Osteocyte (in vitro differentiated cells): ENCODE data around the gene RPEL1. TPM values are rescaled to one million over a fixed set of nuclear protein-coding genes. Genes with fewer than 3 reads are reported as not detected.
"Not testable (repeated sequence)": the region's sequence is repeated elsewhere in the genome, so short reads cannot be mapped to it uniquely, and the experiment has no call there.

Experiments used
- DNase-seq: peaks from one replicate; pipeline ENCODE4 v3.0.0; 2021; ENCODE audit warnings: mixed read lengths; ENCODE audit not compliant: unreplicated experiment; ENCODE audit errors: extremely low spot score
- H3K27ac Mint-ChIP-seq: one replicate; pipeline ENCODE4 v1.8.0; 2021; ENCODE audit warnings: mild to moderate bottlenecking, mixed read lengths; ENCODE audit not compliant: unreplicated experiment
- H3K27me3 Mint-ChIP-seq: one replicate; pipeline ENCODE4 v1.8.0; 2021; ENCODE audit warnings: mixed read lengths; ENCODE audit not compliant: unreplicated experiment
- H3K36me3 Mint-ChIP-seq: one replicate; pipeline ENCODE4 v1.8.0; 2021; ENCODE audit warnings: mixed read lengths; ENCODE audit not compliant: unreplicated experiment
- H3K4me1 Mint-ChIP-seq: one replicate; pipeline ENCODE4 v1.8.0; 2021; ENCODE audit warnings: mixed read lengths; ENCODE audit not compliant: unreplicated experiment
- H3K4me3 Mint-ChIP-seq: one replicate; pipeline ENCODE4 v1.8.0; 2021; ENCODE audit warnings: mild to moderate bottlenecking, moderate library complexity, mixed read lengths; ENCODE audit not compliant: unreplicated experiment
- H3K9me3 Mint-ChIP-seq: one replicate; pipeline ENCODE4 v1.8.0; 2021; ENCODE audit warnings: mixed read lengths; ENCODE audit not compliant: unreplicated experiment
- total RNA-seq: library from RNA; stranded (reverse); gene quantifications from 2 replicates; pipeline ENCODE4 v1.2.1, GENCODE V29; 2021
- TF ChIP-seq, protein P1 (sequence below): fragments of 200-600 bp; sonication (generic); IDR thresholded peaks from 2 replicates; pipeline ENCODE4 v1.5.0; 2021; ENCODE audit warnings: antibody characterized with exemption, mild to moderate bottlenecking, moderate library complexity

The RPEL1 gene
- total RNA-seq, 1 donor from 2014 or later: not detected

GRCh38 chr10:103202319-103202718 is 43.4 kb upstream of the RPEL1 start:
- Mint-ChIP-seq H3K36me3 (no peaks in the 10 kb centered on the region), H3K27me3 (no peaks in the 10 kb centered on the region), H3K4me3 (no peak overlapping the region), H3K27ac (no peak overlapping the region), H3K4me1 (peaks cover 6% of the 10 kb centered on the region), H3K9me3 (no peaks in the 10 kb centered on the region)
- DNase-seq: no peak
- TF ChIP-seq, protein P1, sequence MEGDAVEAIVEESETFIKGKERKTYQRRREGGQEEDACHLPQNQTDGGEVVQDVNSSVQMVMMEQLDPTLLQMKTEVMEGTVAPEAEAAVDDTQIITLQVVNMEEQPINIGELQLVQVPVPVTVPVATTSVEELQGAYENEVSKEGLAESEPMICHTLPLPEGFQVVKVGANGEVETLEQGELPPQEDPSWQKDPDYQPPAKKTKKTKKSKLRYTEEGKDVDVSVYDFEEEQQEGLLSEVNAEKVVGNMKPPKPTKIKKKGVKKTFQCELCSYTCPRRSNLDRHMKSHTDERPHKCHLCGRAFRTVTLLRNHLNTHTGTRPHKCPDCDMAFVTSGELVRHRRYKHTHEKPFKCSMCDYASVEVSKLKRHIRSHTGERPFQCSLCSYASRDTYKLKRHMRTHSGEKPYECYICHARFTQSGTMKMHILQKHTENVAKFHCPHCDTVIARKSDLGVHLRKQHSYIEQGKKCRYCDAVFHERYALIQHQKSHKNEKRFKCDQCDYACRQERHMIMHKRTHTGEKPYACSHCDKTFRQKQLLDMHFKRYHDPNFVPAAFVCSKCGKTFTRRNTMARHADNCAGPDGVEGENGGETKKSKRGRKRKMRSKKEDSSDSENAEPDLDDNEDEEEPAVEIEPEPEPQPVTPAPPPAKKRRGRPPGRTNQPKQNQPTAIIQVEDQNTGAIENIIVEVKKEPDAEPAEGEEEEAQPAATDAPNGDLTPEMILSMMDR: no peak

DNA sequence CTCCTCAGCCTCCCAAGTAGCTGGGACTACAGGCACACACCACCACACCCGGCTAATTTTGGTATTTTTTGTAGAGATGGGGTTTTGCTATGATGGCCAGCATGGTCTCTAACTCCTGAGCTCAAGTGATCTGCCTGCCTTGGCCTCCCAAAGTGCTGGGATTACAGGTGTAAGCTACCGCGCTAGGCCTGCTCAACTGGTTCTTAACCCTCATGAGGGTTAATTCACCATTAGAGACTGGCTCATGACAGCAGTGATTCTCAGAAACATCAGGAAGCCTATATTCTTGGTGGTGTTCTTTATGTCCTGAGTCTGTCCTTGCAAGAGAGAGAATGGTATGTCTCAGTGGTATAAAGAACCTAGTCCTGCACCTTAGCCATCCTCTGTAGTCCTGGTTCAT is 42.2 kb upstream of the RPEL1 start:
- Mint-ChIP-seq H3K9me3 (no peaks in the 10 kb centered on the region), H3K27ac (no peak overlapping the region), H3K36me3 (no peaks in the 10 kb centered on the region), H3K27me3 (no peaks in the 10 kb centered on the region), H3K4me1 (peaks cover 4% of the 10 kb centered on the region), H3K4me3 (no peak overlapping the region)
- DNase-seq: no peak
- TF ChIP-seq, protein P1: no peak

DNA sequence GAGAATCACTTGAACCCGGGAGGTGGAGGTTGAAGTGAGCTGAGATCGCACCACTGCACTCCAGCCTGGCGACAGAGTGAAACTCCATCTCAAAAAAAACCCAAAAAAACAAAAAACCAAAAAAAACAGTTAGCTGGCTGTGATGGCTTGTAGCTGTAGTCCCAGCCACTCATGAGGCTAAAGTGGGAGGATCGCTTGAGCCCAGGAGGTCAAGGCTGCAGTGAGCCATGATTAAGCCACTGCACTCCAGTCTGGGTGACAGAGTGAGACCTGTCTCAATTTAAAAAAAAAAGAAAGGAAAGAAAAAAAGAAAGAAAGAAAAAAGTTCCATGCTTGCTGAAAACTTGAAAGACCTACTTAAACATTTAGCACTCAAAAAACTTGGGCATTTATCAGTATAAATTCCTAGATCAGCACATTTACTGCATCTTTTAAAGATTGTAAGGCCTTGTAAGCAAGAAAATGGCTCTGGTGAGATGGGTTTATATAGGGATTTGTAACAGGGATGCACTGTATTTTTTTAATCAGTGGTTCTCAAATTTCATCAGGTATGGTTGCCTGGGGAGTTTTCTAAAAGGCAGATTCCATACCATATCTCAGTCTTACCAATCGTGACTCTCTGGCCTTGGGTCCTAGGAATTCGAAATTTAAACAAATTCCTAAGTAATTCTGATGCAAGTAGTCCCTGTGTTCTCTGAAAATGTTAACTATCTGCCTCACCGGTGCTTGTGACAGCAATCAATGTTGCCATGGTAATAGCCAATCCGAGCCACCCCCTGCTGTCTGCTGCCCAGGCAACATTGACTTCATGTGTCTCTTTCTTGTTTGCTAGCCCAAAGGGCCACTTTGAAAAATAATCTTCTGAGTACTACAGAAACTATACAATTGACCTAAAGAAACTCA is 41.1 kb upstream of the RPEL1 start:
- Mint-ChIP-seq H3K27me3 (no peaks in the 10 kb centered on the region), H3K4me1 (peaks cover 4% of the 10 kb centered on the region), H3K4me3 (no peak overlapping the region), H3K36me3 (no peaks in the 10 kb centered on the region), H3K27ac (no peak overlapping the region), H3K9me3 (no peaks in the 10 kb centered on the region)
- TF ChIP-seq, protein P1: no peak
- DNase-seq: no peak

GRCh38 chr10:103205401-103205800 is 40.3 kb upstream of the RPEL1 start:
- not testable (repeated sequence) for H3K27ac Mint-ChIP-seq, H3K4me1 Mint-ChIP-seq, H3K36me3 Mint-ChIP-seq, H3K9me3 Mint-ChIP-seq, DNase-seq, H3K27me3 Mint-ChIP-seq, H3K4me3 Mint-ChIP-seq

- not testable (repeated sequence) for H3K9me3 Mint-ChIP-seq, H3K4me3 Mint-ChIP-seq, H3K36me3 Mint-ChIP-seq, H3K4me1 Mint-ChIP-seq, H3K27ac Mint-ChIP-seq, H3K27me3 Mint-ChIP-seq, DNase-seq
These were observed 39.0 kb upstream of the RPEL1 start for GRCh38 chr10:103206715-103207114.

DNA sequence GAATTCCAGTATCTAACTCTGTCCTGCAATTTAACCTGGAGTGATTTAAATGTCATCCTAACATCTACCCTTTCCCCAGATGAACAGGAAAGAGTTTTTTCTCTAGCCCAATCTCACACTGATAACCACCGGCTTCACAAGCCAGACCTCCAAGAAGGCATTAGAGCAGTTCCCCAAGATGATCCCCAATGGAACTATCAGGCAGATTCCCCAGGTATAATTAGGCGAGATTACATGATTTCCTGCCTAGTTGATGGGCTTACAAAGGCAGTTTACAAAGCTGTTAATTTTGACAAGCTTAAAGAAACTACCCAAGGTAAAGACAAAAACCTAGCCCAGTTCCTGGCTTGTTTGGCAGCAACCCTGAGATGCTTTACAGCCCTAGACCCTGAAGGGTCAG is 38.5 kb upstream of the RPEL1 start:
- no peak overlapping the region for H3K4me3 Mint-ChIP-seq
- no peaks in the 10 kb centered on the region for H3K9me3 Mint-ChIP-seq
- no peak overlapping the region for H3K27ac Mint-ChIP-seq
- no peak for DNase-seq
- H3K27me3 Mint-ChIP-seq: no peaks in the 10 kb centered on the region
- H3K4me1 Mint-ChIP-seq: peaks cover 4% of the 10 kb centered on the region
- TF ChIP-seq, protein P1: no peak
- no peaks in the 10 kb centered on the region for H3K36me3 Mint-ChIP-seq

- H3K4me1 Mint-ChIP-seq, H3K27me3 Mint-ChIP-seq, H3K36me3 Mint-ChIP-seq, DNase-seq, H3K4me3 Mint-ChIP-seq, H3K27ac Mint-ChIP-seq, H3K9me3 Mint-ChIP-seq: not testable (repeated sequence)
These were observed 38.0 kb upstream of the RPEL1 start for GRCh38 chr10:103207643-103208042.

- not testable (repeated sequence) for H3K4me1 Mint-ChIP-seq, H3K36me3 Mint-ChIP-seq, H3K27me3 Mint-ChIP-seq, H3K9me3 Mint-ChIP-seq, DNase-seq, H3K4me3 Mint-ChIP-seq, H3K27ac Mint-ChIP-seq
These were observed 35.4 kb upstream of the RPEL1 start for GRCh38 chr10:103210262-103210661.
